IMR-90 (cell line): ENCODE results near the gene BSDC1.

Experiments used
- BHLHE40 ChIP-seq: fragments of 150-350 bp; IDR thresholded peaks from 2 replicates; pipeline ENCODE4 v1.6.1; 2016; ENCODE audit warnings: mild to moderate bottlenecking, low read depth, low read length
- CEBPB ChIP-seq: IDR thresholded peaks from 2 replicates; pipeline ENCODE4 v1.6.1; 2012; ENCODE audit warnings: low read depth, low read length, improper control_type of control experiment
- CTCF ChIP-seq: conservative IDR thresholded peaks from 2 replicates; pipeline ENCODE4 v1.5.1; 2012; ENCODE audit warnings: mild to moderate bottlenecking, low read depth, low read length, improper control_type of control experiment
- FOS ChIP-seq: fragments of 150-350 bp; IDR thresholded peaks from 2 replicates; pipeline ENCODE4 v1.6.1; 2016; ENCODE audit warnings: low read depth, low read length
- MAFK ChIP-seq: IDR thresholded peaks from 2 replicates; pipeline ENCODE4 v1.6.1; 2012; ENCODE audit warnings: low read depth, low read length, improper control_type of control experiment
- MAZ ChIP-seq: IDR thresholded peaks from 2 replicates; pipeline ENCODE4 v1.6.1; 2012; ENCODE audit warnings: low read depth, mild to moderate bottlenecking, low read length, improper control_type of control experiment, moderate library complexity, borderline replicate concordance
- MXI1 ChIP-seq: IDR thresholded peaks from 2 replicates; pipeline ENCODE4 v1.6.1; 2012; ENCODE audit warnings: low read depth, mild to moderate bottlenecking, low read length, moderate library complexity, borderline replicate concordance
- NFE2L2 ChIP-seq: fragments of 150-350 bp; IDR thresholded peaks from 2 replicates; pipeline ENCODE4 v1.6.1; 2016; ENCODE audit warnings: low read depth, mild to moderate bottlenecking, low read length
- POLR2A ChIP-seq: IDR thresholded peaks from 2 replicates; pipeline ENCODE4 v1.6.1; 2012; ENCODE audit warnings: mild to moderate bottlenecking, low read depth, low read length
- RAD21 ChIP-seq: IDR thresholded peaks from 2 replicates; pipeline ENCODE4 v1.6.1; 2012; ENCODE audit warnings: low read length, improper control_type of control experiment
- RCOR1 ChIP-seq: IDR thresholded peaks from 2 replicates; pipeline ENCODE4 v1.6.1; 2012; ENCODE audit warnings: mild to moderate bottlenecking, low read length, improper control_type of control experiment; ENCODE audit not compliant: insufficient replicate concordance
- RFX5 ChIP-seq: IDR thresholded peaks from 2 replicates; pipeline ENCODE4 v1.8.0; 2012; ENCODE audit warnings: low read depth, mild to moderate bottlenecking, low read length, moderate library complexity
- SMC3 ChIP-seq: fragments of 150-350 bp; IDR thresholded peaks from 2 replicates; pipeline ENCODE4 v1.6.1; 2016; ENCODE audit warnings: low read depth, mild to moderate bottlenecking, antibody characterized with exemption, low read length, moderate library complexity
- USF2 ChIP-seq: fragments of 150-350 bp; IDR thresholded peaks from 2 replicates; pipeline ENCODE4 v1.6.1; 2017; ENCODE audit warnings: mild to moderate bottlenecking, antibody characterized with exemption, low read length, low read depth

GRCh38 chr1:32406629-32407111 lies 12.4 kb upstream of the BSDC1 start:
- TF ChIP-seq RFX5 = no peak
- no peak for TF ChIP-seq CTCF
- no peak for TF ChIP-seq MAZ
- TF ChIP-seq POLR2A = no peak
- no peak for TF ChIP-seq SMC3
- TF ChIP-seq RCOR1 = no peak
- no peak for TF ChIP-seq CEBPB
- TF ChIP-seq MAFK = no peak
- TF ChIP-seq NFE2L2 = no peak
- TF ChIP-seq USF2 = no peak
- TF ChIP-seq MXI1 = no peak
- no peak for TF ChIP-seq RAD21
- no peak for TF ChIP-seq FOS
- TF ChIP-seq BHLHE40 = no peak
